ENCODE data around the gene ANKS1A.
"Not testable (repeated sequence)": the region's sequence is repeated elsewhere in the genome, so short reads cannot be mapped to it uniquely, and the experiment has no call there.

DNA sequence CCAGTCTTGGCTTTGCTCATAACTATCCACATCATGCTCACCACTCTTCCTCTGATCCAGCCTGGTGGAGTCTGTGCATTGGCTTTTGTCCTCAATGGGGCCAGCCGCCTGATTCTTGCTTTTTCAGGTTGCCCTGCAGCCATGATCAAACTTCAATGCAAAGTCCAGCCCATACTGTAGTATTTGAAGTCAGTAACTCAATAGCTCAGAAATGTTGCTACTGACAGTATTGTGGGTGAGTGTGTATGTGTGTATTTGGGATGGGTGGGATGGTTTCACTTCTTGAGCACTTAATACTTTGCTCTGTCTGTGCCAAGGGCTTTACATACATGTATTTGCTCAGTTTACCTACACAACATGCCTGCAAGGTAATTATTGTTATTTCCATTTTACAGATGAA lies 10.7 kb downstream of the ANKS1A start:
- TF ChIP-seq, protein P1, sequence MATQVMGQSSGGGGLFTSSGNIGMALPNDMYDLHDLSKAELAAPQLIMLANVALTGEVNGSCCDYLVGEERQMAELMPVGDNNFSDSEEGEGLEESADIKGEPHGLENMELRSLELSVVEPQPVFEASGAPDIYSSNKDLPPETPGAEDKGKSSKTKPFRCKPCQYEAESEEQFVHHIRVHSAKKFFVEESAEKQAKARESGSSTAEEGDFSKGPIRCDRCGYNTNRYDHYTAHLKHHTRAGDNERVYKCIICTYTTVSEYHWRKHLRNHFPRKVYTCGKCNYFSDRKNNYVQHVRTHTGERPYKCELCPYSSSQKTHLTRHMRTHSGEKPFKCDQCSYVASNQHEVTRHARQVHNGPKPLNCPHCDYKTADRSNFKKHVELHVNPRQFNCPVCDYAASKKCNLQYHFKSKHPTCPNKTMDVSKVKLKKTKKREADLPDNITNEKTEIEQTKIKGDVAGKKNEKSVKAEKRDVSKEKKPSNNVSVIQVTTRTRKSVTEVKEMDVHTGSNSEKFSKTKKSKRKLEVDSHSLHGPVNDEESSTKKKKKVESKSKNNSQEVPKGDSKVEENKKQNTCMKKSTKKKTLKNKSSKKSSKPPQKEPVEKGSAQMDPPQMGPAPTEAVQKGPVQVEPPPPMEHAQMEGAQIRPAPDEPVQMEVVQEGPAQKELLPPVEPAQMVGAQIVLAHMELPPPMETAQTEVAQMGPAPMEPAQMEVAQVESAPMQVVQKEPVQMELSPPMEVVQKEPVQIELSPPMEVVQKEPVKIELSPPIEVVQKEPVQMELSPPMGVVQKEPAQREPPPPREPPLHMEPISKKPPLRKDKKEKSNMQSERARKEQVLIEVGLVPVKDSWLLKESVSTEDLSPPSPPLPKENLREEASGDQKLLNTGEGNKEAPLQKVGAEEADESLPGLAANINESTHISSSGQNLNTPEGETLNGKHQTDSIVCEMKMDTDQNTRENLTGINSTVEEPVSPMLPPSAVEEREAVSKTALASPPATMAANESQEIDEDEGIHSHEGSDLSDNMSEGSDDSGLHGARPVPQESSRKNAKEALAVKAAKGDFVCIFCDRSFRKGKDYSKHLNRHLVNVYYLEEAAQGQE (IDR thresholded peaks at IDR 0.05; ENCODE audit: low read depth, low read length): not testable (repeated sequence)
- not testable (repeated sequence) for TF ChIP-seq NFIC (IDR thresholded peaks at IDR 0.05; ENCODE audit: borderline replicate concordance); RAD21 (IDR thresholded peaks at IDR 0.05; ENCODE audit: low read length); RCOR1 (IDR thresholded peaks at IDR 0.05; ENCODE audit: low read length); TEAD4 (IDR thresholded peaks at IDR 0.05; ENCODE audit: borderline replicate concordance, insufficient read depth); TCF12 (IDR thresholded peaks at IDR 0.05)
- TF ChIP-seq, protein P2, sequence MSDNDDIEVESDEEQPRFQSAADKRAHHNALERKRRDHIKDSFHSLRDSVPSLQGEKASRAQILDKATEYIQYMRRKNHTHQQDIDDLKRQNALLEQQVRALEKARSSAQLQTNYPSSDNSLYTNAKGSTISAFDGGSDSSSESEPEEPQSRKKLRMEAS (IDR thresholded peaks at IDR 0.05; ENCODE audit: low read depth): not testable (repeated sequence)
- TF ChIP-seq, protein P3, sequence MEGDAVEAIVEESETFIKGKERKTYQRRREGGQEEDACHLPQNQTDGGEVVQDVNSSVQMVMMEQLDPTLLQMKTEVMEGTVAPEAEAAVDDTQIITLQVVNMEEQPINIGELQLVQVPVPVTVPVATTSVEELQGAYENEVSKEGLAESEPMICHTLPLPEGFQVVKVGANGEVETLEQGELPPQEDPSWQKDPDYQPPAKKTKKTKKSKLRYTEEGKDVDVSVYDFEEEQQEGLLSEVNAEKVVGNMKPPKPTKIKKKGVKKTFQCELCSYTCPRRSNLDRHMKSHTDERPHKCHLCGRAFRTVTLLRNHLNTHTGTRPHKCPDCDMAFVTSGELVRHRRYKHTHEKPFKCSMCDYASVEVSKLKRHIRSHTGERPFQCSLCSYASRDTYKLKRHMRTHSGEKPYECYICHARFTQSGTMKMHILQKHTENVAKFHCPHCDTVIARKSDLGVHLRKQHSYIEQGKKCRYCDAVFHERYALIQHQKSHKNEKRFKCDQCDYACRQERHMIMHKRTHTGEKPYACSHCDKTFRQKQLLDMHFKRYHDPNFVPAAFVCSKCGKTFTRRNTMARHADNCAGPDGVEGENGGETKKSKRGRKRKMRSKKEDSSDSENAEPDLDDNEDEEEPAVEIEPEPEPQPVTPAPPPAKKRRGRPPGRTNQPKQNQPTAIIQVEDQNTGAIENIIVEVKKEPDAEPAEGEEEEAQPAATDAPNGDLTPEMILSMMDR (IDR thresholded peaks at IDR 0.05): not testable (repeated sequence)
- TF ChIP-seq, protein P4, sequence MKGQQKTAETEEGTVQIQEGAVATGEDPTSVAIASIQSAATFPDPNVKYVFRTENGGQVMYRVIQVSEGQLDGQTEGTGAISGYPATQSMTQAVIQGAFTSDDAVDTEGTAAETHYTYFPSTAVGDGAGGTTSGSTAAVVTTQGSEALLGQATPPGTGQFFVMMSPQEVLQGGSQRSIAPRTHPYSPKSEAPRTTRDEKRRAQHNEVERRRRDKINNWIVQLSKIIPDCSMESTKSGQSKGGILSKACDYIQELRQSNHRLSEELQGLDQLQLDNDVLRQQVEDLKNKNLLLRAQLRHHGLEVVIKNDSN (IDR thresholded peaks at IDR 0.05; ENCODE audit: borderline replicate concordance, low read depth): not testable (repeated sequence)
